GM06990 (cell line): Measurements from ENCODE around the gene PRRC2A.

ENCODE experiments used
- DNase-seq: peaks from one replicate; pipeline ENCODE4 v3.0.0-alpha.2; 2011; ENCODE audit not compliant: insufficient read length; ENCODE audit errors: extremely low read depth
- H3K27me3 ChIP-seq: replicated peaks from 2 replicates; pipeline ENCODE4 v1.6.0; 2011; ENCODE audit warnings: low read length; ENCODE audit not compliant: control insufficient read depth, insufficient read depth
- H3K36me3 ChIP-seq: 2 replicates; pipeline ENCODE4 v1.5.1; 2011; ENCODE audit warnings: low read length; ENCODE audit not compliant: control insufficient read depth, insufficient read depth
- H3K4me3 ChIP-seq: replicated peaks from 2 replicates; pipeline ENCODE4 v1.5.1; 2011; ENCODE audit warnings: low read depth, mild to moderate bottlenecking, control low read depth, low read length
- TF ChIP-seq, protein P1 (sequence below): IDR thresholded peaks from 2 replicates; pipeline ENCODE4 v1.5.1; 2011; ENCODE audit warnings: low read length, control low read depth, mild to moderate bottlenecking, inconsistent platforms; ENCODE audit not compliant: insufficient read depth, poor library complexity, severe bottlenecking

The PRRC2A gene

DNA sequence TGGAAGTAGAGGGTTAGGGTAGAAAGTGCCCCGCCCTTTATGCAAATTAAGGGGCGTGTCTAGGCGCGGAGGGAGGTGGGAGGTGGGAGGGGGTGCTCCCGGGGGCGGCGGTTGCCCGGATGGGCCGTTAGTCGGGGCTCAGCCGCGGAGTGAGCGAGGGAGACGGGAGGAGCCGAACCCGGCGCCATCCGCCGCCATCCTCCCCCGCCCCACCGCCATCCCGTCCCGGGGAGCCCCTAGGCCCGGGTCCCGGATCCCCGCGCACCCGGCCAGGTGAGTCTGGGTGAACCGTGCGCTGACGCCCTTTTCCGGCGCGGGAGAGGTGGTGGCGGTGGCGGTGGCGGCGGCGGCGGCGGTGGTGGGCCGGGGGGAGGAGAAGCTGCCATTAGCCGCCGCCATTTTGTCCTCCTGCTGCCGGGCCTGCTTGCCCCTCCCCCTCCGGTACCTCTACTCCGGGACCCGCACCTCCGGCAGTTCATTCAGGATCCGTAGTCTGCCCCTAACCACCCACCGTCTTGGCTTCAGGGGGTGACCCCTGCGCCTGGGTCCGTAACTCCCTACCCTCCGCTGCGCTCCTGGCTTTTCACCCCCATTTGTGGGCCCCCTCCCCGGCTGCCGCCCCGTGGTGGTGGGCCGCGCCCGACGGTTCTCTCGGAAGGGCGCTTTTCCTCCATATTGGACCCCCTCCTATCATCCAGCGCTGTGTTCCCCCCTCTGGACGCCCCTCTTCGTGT is at the start of gene PRRC2A:
TSS of gene PRRC2A (plus strand) at position 130 of the 734 bp plus-strand sequence. CDS start 2,075 bp downstream, outside the sequence.
- TF ChIP-seq, protein P1, sequence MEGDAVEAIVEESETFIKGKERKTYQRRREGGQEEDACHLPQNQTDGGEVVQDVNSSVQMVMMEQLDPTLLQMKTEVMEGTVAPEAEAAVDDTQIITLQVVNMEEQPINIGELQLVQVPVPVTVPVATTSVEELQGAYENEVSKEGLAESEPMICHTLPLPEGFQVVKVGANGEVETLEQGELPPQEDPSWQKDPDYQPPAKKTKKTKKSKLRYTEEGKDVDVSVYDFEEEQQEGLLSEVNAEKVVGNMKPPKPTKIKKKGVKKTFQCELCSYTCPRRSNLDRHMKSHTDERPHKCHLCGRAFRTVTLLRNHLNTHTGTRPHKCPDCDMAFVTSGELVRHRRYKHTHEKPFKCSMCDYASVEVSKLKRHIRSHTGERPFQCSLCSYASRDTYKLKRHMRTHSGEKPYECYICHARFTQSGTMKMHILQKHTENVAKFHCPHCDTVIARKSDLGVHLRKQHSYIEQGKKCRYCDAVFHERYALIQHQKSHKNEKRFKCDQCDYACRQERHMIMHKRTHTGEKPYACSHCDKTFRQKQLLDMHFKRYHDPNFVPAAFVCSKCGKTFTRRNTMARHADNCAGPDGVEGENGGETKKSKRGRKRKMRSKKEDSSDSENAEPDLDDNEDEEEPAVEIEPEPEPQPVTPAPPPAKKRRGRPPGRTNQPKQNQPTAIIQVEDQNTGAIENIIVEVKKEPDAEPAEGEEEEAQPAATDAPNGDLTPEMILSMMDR = no peak
- no peak for DNase-seq
- H3K36me3 ChIP-seq = peaks cover 22% of the 10 kb centered on the region
- no peaks in the 10 kb centered on the region for H3K27me3 ChIP-seq
- H3K4me3 ChIP-seq = peak within 1 kb of the TSS; percentile 98

DNA sequence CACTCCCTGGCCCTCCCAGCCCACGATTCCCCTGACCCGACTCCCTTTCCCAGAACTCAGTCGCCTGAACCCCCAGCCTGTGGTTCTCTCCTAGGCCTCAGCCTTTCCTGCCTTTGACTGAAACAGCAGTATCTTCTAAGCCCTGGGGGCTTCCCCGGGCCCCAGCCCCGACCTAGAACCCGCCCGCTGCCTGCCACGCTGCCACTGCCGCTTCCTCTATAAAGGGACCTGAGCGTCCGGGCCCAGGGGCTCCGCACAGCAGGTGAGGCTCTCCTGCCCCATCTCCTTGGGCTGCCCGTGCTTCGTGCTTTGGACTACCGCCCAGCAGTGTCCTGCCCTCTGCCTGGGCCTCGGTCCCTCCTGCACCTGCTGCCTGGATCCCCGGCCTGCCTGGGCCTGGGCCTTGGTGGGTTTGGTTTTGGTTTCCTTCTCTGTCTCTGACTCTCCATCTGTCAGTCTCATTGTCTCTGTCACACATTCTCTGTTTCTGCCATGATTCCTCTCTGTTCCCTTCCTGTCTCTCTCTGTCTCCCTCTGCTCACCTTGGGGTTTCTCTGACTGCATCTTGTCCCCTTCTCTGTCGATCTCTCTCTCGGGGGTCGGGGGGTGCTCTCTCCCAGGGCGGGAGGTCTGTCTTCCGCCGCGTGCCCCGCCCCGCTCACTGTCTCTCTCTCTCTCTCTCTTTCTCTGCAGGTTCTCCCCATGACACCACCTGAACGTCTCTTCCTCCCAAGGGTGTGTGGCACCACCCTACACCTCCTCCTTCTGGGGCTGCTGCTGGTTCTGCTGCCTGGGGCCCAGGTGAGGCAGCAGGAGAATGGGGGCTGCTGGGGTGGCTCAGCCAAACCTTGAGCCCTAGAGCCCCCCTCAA is 48.2 kb upstream of the PRRC2A start, which contains the start of gene LTA:
TSS of gene LTA (plus strand) at position 249 of the 871 bp plus-strand sequence. CDS start at position 703, 454 bp downstream.
- TF ChIP-seq, protein P1 = no peak
- H3K4me3 ChIP-seq = peak within 1 kb of the TSS; percentile 71
- H3K27me3 ChIP-seq = no peaks in the 10 kb centered on the region

DNA sequence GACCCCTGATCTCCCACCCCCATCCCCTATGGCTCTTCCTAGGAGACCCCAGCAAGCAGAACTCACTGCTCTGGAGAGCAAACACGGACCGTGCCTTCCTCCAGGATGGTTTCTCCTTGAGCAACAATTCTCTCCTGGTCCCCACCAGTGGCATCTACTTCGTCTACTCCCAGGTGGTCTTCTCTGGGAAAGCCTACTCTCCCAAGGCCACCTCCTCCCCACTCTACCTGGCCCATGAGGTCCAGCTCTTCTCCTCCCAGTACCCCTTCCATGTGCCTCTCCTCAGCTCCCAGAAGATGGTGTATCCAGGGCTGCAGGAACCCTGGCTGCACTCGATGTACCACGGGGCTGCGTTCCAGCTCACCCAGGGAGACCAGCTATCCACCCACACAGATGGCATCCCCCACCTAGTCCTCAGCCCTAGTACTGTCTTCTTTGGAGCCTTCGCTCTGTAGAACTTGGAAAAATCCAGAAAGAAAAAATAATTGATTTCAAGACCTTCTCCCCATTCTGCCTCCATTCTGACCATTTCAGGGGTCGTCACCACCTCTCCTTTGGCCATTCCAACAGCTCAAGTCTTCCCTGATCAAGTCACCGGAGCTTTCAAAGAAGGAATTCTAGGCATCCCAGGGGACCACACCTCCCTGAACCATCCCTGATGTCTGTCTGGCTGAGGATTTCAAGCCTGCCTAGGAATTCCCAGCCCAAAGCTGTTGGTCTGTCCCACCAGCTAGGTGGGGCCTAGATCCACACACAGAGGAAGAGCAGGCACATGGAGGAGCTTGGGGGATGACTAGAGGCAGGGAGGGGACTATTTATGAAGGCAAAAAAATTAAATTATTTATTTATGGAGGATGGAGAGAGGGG is 47.0 kb upstream of the PRRC2A start:
- TF ChIP-seq, protein P1 = no peak
- peak overlapping the region; percentile 71 for H3K4me3 ChIP-seq
- DNase-seq = no peak
- H3K36me3 ChIP-seq = peaks cover 9% of the 10 kb centered on the region
- H3K27me3 ChIP-seq = no peaks in the 10 kb centered on the region

More for the DNA sequence above, 48.2 kb upstream of the PRRC2A start, which contains the start of gene LTA:
- peaks cover 4% of the 10 kb centered on the region for H3K36me3 ChIP-seq
- peak; percentile 80 for DNase-seq

DNA sequence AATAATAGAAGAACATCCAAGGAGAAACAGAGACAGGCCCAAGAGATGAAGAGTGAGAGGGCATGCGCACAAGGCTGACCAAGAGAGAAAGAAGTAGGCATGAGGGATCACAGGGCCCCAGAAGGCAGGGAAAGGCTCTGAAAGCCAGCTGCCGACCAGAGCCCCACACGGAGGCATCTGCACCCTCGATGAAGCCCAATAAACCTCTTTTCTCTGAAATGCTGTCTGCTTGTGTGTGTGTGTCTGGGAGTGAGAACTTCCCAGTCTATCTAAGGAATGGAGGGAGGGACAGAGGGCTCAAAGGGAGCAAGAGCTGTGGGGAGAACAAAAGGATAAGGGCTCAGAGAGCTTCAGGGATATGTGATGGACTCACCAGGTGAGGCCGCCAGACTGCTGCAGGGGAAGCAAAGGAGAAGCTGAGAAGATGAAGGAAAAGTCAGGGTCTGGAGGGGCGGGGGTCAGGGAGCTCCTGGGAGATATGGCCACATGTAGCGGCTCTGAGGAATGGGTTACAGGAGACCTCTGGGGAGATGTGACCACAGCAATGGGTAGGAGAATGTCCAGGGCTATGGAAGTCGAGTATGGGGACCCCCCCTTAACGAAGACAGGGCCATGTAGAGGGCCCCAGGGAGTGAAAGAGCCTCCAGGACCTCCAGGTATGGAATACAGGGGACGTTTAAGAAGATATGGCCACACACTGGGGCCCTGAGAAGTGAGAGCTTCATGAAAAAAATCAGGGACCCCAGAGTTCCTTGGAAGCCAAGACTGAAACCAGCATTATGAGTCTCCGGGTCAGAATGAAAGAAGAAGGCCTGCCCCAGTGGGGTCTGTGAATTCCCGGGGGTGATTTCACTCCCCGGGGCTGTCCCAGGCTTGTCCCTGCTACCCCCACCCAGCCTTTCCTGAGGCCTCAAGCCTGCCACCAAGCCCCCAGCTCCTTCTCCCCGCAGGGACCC is 46.1 kb upstream of the PRRC2A start:
- DNase-seq = no peak
- Histone ChIP-seq H3K4me3 (peak overlapping the region; percentile 90), H3K36me3 (peaks cover 11% of the 10 kb centered on the region), H3K27me3 (no peaks in the 10 kb centered on the region)
- TF ChIP-seq, protein P1 = peak; percentile 37
